Measurements from ENCODE around the gene WNK1.
"Not testable (repeated sequence)": the region's sequence is repeated elsewhere in the genome, so short reads cannot be mapped to it uniquely, and the experiment has no call there.

The WNK1 gene

DNA sequence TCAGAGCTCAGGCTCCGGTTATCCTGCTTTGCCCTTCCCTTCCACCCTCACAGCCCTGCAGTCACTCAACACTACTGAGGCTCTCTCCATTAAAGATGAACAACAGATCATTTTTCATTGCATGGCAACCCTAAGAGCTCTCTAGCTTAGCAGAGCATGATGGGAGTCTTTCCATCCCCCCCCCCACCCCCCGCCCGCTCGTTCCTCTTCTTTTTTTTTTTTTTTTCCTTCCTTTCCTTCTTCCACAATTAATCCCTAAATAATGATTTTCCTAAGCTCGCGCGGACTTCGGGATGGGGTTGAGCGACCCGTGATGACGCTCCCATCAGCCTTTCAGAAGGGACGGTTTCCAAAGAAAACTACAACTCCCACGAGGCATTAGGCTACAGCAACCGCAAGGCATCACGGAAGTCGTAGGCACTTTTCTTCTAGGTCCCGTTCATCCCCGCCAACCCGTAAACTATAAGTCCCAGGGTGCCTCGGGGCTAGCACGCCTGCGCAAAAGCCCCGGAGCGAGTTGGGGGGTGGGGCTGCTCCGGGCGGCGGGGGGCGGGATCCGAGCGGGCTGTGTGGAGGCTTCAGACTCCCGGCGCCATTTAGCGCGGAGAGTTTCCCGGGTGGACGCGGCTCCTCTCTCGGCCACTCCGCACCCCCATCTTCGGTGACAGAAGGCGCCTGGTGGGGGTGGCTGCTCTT is at the start of gene WNK1:
TSS of gene WNK1 (plus strand) at position 581 of the 696 bp plus-strand sequence. CDS start 987 bp downstream, outside the sequence.
- peak; percentile 99 for DNase-seq (ENCODE audit: low spot score)

DNA sequence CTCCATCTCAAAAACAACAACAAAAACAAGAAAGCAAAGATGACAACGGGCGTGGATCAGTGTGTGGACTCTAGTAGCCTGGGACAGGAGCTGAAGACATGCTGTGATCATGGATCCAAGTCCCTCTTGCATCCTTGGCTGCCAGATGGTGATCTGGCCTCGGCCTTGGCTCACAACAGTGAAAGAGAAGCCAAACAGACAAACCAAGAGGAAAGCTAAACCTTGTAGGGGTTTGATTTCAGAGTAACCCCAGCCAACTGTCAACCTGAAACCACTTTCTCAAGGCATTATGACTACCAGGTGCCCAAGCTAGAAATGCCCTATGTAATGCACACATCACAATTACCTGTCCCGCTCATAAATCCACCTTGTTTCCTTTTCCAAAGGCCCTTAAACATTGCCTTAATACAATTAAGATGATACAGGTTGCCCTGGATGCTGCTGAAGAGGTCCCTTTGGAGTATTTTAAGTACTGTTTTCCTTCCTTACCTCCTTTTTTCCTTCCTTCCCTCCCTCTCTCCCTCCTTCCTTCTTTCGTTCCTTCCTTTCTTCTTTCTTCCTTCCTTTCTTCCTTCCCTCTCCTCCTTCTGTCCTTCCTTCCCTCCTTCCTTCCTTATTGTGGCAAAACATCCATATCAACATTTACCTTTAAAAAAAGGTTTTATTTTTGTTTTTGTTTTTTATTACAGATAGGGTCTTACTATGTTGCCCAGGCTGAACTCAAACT is 47.7 kb upstream of the WNK1 start:
- no peak for DNase-seq (ENCODE audit: low spot score)

GRCh38 chr12:708084-708483 is 44.3 kb upstream of the WNK1 start:
- not testable (repeated sequence) for DNase-seq (ENCODE audit: low spot score)

GRCh38 chr12:709455-710020 is 42.8 kb upstream of the WNK1 start:
- DNase-seq (ENCODE audit: low spot score): no peak

- DNase-seq (ENCODE audit: low spot score): no peak
Observed at GRCh38 chr12:712172-712863, 40.1 kb upstream of the WNK1 start.

DNA sequence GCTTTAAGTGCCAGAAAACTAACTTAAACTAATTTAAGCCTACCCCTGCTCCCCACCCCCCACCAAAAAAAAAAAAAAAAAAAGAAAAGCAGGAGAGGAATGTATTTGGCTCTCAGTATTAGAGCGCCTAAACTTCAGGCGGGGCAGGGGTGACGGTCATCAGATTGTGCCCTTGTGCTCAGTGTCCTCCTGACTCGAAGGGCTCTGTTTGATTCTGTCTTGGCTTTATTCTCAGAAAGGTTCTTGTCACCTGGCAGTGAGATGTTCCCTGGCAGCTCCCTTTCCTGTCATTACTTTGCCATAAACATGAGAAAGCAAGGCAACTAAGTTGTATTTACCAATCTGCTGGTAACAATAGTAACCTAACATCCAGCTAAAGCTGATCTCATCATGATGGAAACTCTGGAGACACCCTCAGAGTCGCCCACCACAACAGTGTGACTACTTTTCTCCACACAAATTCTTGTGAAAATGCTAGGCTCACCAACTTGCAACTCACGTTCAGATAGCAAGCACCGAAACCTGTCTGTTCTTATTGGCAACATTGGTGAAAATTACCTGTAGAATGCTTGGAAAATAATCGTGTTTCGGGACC is 39.0 kb upstream of the WNK1 start:
- DNase-seq (ENCODE audit: low spot score): no peak

GRCh38 chr12:716506-716905 is 35.9 kb upstream of the WNK1 start:
- no peak for DNase-seq (ENCODE audit: low spot score)

DNA sequence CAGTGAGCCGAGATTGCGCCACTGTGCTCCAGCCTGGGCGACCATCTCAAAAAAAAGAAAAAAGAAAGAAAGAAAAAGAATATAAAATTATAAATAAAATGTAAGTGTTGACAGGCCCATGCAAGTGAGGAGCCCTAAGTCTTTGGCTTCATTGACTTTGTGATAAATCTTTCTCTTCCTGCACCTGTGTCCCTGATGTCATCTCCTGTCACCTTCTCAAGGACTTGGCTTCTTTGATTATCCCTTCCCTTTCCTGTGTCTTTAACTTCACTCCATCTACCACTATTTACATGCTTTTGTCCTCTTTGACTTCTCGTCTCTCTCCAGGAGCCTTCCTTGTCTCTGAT is 33.6 kb upstream of the WNK1 start:
- no peak for DNase-seq (ENCODE audit: low spot score)

- no peak for DNase-seq (ENCODE audit: low spot score)
Observed at GRCh38 chr12:720231-720941, 32.0 kb upstream of the WNK1 start.

DNA sequence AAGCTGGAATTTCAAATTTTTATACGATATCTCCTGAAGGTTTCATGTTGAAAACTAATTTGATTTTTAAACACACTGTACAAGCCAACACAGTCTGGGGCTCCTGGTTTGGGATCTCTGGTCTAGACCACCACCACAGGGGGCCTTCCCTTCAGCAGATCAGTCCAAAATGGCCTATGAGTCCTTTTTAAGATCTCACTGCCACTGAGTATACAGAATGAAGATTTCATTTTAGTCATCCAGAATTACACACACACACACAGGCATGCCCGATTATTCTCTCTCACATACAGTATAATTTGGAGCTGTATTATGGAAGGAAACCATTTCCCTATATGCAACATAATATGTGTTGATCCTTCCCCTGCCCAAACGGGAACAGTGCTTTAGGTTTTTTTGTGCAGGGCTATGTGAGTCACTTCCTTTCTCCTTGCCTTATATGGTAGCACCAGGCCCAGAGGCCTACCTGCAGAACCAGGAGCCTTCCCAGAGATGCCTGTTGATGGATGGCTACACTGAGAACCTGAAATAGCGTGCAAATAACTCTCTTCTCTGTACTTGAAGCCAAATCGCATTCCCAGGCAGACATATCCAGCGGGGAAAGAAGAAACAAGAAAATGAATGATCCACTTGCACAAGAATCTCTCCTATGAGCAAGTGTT is 28.1 kb upstream of the WNK1 start:
- DNase-seq (ENCODE audit: low spot score): no peak

DNA sequence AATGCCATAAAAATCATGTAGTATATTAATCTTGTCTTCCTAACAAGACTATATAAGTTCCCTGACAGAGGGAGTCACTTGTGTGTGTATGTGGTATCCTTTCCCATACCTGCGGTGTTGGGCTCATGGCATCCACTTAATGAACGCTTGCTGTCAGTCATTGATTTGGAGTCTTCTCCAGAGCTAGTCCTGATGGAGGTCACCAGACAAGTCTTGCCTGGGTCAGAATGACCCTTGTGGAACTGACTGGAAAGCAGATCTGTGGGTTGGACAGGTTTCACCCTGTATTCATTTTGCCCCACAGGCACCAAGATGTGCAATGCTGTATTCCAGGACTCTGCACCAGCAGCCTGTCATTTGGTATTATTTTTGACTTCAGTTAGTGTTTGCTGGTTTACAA is 27.3 kb upstream of the WNK1 start:
- DNase-seq (ENCODE audit: low spot score): no peak

DNA sequence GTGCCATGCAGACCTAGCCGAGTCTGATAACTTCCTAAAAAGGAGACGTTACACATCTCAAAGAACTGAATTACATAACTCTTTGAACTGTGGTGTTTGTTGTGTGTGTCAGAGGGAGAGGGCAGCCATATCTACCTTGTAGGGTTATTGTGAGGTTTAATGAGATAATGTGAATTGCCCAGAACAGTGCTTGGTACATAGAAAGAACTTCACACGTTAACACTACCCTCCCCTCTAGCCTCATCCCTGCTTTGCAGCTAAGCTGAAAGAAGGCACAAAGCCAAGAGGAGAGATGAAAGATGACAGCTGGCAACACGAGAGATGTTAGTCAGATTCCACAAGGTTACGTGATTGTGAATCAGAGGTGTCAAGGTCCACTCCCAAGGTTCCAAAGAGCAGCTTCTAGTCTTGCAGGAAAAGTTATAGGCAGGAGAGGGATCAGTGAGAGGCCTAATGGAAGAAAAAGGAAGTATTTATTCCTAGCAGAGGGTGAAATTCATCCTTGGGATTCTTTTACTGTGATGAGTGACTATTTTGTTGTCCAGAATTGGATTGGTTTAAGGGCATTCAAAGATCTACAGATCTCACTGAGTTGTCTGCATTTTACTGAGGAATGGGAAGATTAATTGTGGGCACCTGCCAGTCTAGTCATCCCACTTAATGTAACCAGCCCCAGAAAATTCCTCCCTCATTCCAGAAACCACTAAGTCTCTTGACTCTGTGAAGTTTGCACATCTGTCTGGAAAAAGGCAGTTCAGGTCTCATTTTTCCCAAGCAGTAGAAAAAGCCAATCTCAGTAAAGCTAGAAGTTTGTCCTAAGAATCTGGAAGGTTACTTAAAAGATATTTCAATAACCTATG is 25.9 kb upstream of the WNK1 start:
- no peak for DNase-seq (ENCODE audit: low spot score)

- no peak for DNase-seq (ENCODE audit: low spot score)
Observed at GRCh38 chr12:727321-727720, 25.1 kb upstream of the WNK1 start.

- no peak for DNase-seq (ENCODE audit: low spot score)
Observed at GRCh38 chr12:728781-729180, 23.6 kb upstream of the WNK1 start.

DNA sequence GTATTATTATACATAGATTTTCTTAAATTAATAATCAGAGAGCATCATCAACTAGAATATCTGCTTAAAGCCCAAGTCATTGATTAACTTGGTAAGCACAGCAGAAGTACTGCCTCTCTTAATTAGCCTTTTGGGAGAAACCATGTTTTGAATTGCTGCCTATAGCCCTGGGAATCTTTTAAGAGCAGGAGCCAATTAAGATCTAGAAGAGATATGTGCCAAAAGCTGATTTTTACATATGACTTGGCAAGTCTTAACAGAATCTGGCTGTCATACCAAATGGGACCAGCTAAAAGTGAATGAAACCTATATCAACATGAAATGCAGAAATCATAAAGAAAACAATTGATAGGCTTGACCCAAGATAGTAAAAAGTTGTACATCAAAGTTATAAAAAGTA is 23.2 kb upstream of the WNK1 start:
- DNase-seq (ENCODE audit: low spot score): no peak

- DNase-seq (ENCODE audit: low spot score): no peak
Observed at GRCh38 chr12:730550-730949, 21.8 kb upstream of the WNK1 start.

- no peak for DNase-seq (ENCODE audit: low spot score)
Observed at GRCh38 chr12:737122-737739, 15.1 kb upstream of the WNK1 start.

- DNase-seq (ENCODE audit: low spot score): no peak
Observed at GRCh38 chr12:738712-739111, 13.7 kb upstream of the WNK1 start.

DNA sequence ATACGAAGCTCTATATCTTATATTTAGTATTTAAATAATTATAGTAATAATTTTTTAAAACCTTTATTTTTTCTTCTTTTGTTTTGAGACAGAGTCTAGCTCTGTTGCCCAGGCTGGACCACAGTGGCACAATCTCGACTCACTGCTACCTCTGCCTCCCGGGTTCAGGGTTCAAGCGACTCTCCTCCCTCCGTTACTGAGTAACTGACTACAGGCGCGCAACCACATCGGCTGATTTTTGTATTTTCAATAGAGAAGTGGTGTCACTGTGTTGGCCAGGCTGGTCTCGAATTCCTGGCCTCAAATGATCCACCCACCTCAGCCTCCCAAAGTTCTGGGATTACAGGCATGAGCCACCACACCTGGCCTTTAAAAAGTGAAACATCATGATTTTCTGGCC is 13.0 kb upstream of the WNK1 start:
- no peak for DNase-seq (ENCODE audit: low spot score)

DNA sequence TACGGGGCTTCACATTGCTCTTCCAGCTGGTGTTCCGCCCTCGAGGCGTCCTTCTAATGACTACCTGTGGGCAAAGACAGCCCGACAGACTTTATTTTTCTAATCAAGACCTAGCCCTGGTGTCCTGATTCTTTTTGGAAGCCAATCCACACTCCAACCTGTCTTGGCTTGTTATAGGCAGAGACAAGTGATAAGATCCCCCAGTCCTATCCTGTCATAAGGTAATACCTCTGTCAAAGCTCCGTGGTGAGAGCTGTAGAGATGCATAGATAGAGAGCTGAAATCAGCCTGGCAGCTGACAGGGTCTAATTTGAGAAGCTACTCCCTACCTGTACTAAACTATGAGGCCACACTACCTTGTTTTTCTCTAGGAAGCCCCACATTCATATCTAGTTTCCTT is 11.5 kb upstream of the WNK1 start:
- DNase-seq (ENCODE audit: low spot score): no peak
